Suprapubic skin (tissue), 4 donors: ENCODE results near the gene LRRC8B. TPM values are rescaled to one million over a fixed set of nuclear protein-coding genes. Genes with fewer than 3 reads are reported as not detected.

Experiments
- DNase-seq, 2 donors: peaks; one replicate each; pipeline ENCODE4 v3.0.0-alpha.2; 2019; ENCODE audit warnings: low spot score in 2 of 2
- H3K27ac ChIP-seq: fragments of 200-600 bp; sonication (generic); one replicate; pipeline ENCODE4 v1.5.1; 2019
- H3K27me3 ChIP-seq: fragments of 200-600 bp; sonication (generic); one replicate; pipeline ENCODE4 v1.5.1; 2019
- H3K36me3 ChIP-seq: fragments of 200-600 bp; sonication (generic); one replicate; pipeline ENCODE4 v1.5.1; 2019
- H3K4me1 ChIP-seq: fragments of 200-600 bp; sonication (generic); one replicate; pipeline ENCODE4 v1.5.1; 2019
- H3K4me3 ChIP-seq: fragments of 200-600 bp; sonication (generic); one replicate; pipeline ENCODE4 v1.5.1; 2019; ENCODE audit warnings: mild to moderate bottlenecking
- H3K9me3 ChIP-seq: fragments of 200-600 bp; sonication (generic); one replicate; pipeline ENCODE4 v1.5.1; 2019
- EP300 ChIP-seq: sonication (generic); formaldehyde crosslinking; IDR thresholded peaks from one replicate; pipeline ENCODE4 v1.6.1; 2017; ENCODE audit warnings: antibody characterized with exemption
- POLR2A ChIP-seq, 2 donors: fragments of 450-650 bp; IDR thresholded peaks; one replicate each; pipeline ENCODE4 v1.6.1; 2017; ENCODE audit warnings: antibody characterized with exemption in 2 of 2, mild to moderate bottlenecking in 2 of 2, moderate library complexity in 2 of 2
- POLR2AphosphoS5 ChIP-seq, 3 donors: sonication (generic); formaldehyde crosslinking; IDR thresholded peaks; one replicate each; pipeline ENCODE4 v1.6.1; 2017; ENCODE audit warnings: antibody characterized with exemption in 3 of 3
- WGBS: methylation state at CpG from one replicate; pipeline ENCODE4 v1.1.5; 2018; 5-methylcytosine and 5-hydroxymethylcytosine counted together
- total RNA-seq, 4 donors: library from RNA; depleted of rRNA; stranded (reverse); fragments of >200 nt; gene quantifications; one replicate each; pipeline ENCODE4 v1.1.0, GENCODE V29; 2016
- TF ChIP-seq, protein P1 (sequence below), 2 donors: fragments of 200-600 bp in 1 of 2; fragments of 450-650 bp in 1 of 2; sonication (generic) in 1 of 2; IDR thresholded peaks; one replicate each; pipeline ENCODE4 v1.5.1; 2016 to 2019; ENCODE audit warnings: antibody characterized with exemption in 2 of 2, mild to moderate bottlenecking in 1 of 2, moderate library complexity in 1 of 2

Gene LRRC8B
- total RNA-seq, 4 donors from 2014 or later = 11.1 to 26.6 (median 13.9) TPM

- no peaks in the 10 kb centered on the region for H3K36me3 ChIP-seq
- peaks cover 3% of the 10 kb centered on the region for H3K4me1 ChIP-seq
- H3K9me3 ChIP-seq = no peaks in the 10 kb centered on the region
- no peak for DNase-seq
- H3K27me3 ChIP-seq = no peaks in the 10 kb centered on the region
- H3K27ac ChIP-seq = no peak overlapping the region
- 72% methylated on average over 5 of the region's 5 CpGs for WGBS
- no peak overlapping the region for H3K4me3 ChIP-seq
- TF ChIP-seq, protein P1, sequence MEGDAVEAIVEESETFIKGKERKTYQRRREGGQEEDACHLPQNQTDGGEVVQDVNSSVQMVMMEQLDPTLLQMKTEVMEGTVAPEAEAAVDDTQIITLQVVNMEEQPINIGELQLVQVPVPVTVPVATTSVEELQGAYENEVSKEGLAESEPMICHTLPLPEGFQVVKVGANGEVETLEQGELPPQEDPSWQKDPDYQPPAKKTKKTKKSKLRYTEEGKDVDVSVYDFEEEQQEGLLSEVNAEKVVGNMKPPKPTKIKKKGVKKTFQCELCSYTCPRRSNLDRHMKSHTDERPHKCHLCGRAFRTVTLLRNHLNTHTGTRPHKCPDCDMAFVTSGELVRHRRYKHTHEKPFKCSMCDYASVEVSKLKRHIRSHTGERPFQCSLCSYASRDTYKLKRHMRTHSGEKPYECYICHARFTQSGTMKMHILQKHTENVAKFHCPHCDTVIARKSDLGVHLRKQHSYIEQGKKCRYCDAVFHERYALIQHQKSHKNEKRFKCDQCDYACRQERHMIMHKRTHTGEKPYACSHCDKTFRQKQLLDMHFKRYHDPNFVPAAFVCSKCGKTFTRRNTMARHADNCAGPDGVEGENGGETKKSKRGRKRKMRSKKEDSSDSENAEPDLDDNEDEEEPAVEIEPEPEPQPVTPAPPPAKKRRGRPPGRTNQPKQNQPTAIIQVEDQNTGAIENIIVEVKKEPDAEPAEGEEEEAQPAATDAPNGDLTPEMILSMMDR (IDR thresholded peaks at IDR 0.05) = peak; percentile 57 to 58
- TF ChIP-seq POLR2A (IDR thresholded peaks at IDR 0.05) = no peak
Measured at GRCh38 chr1:89598450-89599331, 74.1 kb downstream of the LRRC8B start.

DNA sequence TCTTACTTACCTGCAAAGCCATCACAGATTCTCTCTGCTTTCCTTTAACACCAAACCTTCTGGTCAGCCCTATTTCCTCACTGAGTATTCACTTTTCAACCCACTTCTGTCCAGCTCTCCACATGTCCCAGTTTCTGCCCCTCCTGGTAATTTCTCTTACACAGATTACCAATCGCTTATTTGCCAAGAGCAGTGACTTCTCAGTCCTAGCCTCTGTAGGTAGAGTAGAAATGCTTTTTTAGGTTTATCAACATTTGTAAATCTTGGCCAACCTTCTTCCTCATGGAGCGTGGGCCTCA, 74.7 kb downstream of the LRRC8B start:
- WGBS = 96% methylated on average over 2 of the region's 2 CpGs
- no peak for DNase-seq
- H3K27ac ChIP-seq = no peak overlapping the region
- H3K27me3 ChIP-seq = no peaks in the 10 kb centered on the region
- no peak overlapping the region for H3K4me3 ChIP-seq
- no peaks in the 10 kb centered on the region for H3K9me3 ChIP-seq
- H3K4me1 ChIP-seq = peaks cover 8% of the 10 kb centered on the region
- TF ChIP-seq POLR2A (IDR thresholded peaks at IDR 0.05) (no peak), POLR2AphosphoS5 (IDR thresholded peaks at IDR 0.05) (no peak), EP300 (no peak)
- TF ChIP-seq, protein P1 (IDR thresholded peaks at IDR 0.05) = no peak
- no peaks in the 10 kb centered on the region for H3K36me3 ChIP-seq

DNA sequence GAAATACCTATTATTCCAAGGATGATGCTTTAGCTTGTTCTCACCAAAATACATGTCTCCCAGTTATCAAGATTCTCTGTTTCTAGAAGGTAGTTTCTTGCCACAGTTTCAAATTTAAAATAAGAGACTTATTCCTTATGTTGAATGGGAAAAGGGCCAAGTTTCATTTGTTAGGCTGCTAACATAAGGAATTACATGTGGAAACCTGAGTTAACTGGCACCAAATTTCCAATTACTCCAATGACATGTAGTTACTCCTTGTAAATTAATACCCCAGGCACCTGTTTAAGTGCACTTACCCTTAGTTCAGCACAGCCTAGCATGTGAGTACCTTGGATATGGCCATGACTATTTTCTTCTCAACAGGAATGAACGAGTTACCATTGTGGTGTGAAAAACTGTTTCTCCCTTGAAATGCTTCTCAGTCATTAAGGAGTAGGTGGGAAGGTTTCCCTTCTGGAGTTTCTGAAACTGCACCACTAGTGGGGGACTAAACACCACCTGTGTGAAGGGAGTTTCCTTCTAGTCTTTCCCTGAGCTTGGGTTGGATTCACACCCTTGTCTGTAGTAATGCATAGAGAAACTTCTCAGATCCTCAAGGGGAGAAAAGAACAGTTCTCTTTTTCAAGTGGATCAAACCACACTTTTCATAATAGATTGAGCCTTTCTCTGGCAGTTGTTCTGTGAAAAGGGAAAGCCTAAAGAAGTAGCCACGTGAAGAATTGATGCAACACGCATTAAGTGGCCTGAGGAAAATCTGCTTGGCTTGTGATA, 76.0 kb downstream of the LRRC8B start:
- DNase-seq = no peak
- Histone ChIP-seq H3K4me1 (peaks cover 8% of the 10 kb centered on the region), H3K27me3 (no peaks in the 10 kb centered on the region), H3K27ac (no peak overlapping the region), H3K36me3 (no peaks in the 10 kb centered on the region), H3K4me3 (no peak overlapping the region), H3K9me3 (no peaks in the 10 kb centered on the region)
- WGBS = 86% methylated on average over 3 of the region's 3 CpGs
- TF ChIP-seq, protein P1 (IDR thresholded peaks at IDR 0.05) = no peak
- TF ChIP-seq POLR2AphosphoS5 (IDR thresholded peaks at IDR 0.05) (no peak), EP300 (no peak), POLR2A (IDR thresholded peaks at IDR 0.05) (no peak)

- Histone ChIP-seq H3K9me3 (no peaks in the 10 kb centered on the region), H3K36me3 (no peaks in the 10 kb centered on the region), H3K27ac (no peak overlapping the region), H3K4me3 (no peak overlapping the region), H3K27me3 (no peaks in the 10 kb centered on the region), H3K4me1 (peaks cover 9% of the 10 kb centered on the region)
- DNase-seq = no peak
- 77% methylated on average over 6 of the region's 6 CpGs for WGBS
- no peak for TF ChIP-seq POLR2A (IDR thresholded peaks at IDR 0.05)
Measured at GRCh38 chr1:89602871-89603404, 78.3 kb downstream of the LRRC8B start.

- Histone ChIP-seq H3K9me3 (no peaks in the 10 kb centered on the region), H3K4me1 (peaks cover 18% of the 10 kb centered on the region), H3K36me3 (no peaks in the 10 kb centered on the region), H3K27ac (peak overlapping the region; percentile 16), H3K27me3 (no peaks in the 10 kb centered on the region), H3K4me3 (no peak overlapping the region)
- no peak for DNase-seq
- WGBS = 57% methylated on average over 4 of the region's 4 CpGs
- TF ChIP-seq EP300 (no peak), POLR2A (IDR thresholded peaks at IDR 0.05) (no peak), POLR2AphosphoS5 (IDR thresholded peaks at IDR 0.05) (no peak)
- TF ChIP-seq, protein P1 (IDR thresholded peaks at IDR 0.05) = no peak
Measured at GRCh38 chr1:89603651-89604413, 79.2 kb downstream of the LRRC8B start.
